Thoracic aorta (tissue), 2 donors: ENCODE results near the gene TLL1. TPM values are rescaled to one million over a fixed set of nuclear protein-coding genes. Genes with fewer than 3 reads are reported as not detected.

Experiments used
- ATAC-seq: fragments of 150-250 bp; one replicate; pipeline ENCODE4 v1.8.0; 2017; ENCODE audit warnings: low read depth; ENCODE audit not compliant: insufficient number of reproducible peaks, low FRiP score
- DNase-seq: peaks from one replicate; pipeline ENCODE4 v3.0.0-alpha.2; 2020; ENCODE audit warnings: low spot score
- H3K27ac ChIP-seq, 2 donors: fragments of 200-600 bp; sonication (generic); 1 replicate in 1 of 2; 2 replicates in 1 of 2; pipeline ENCODE4 v1.5.1; 2016; ENCODE audit warnings: mild to moderate bottlenecking in 2 of 2, moderate library complexity in 2 of 2
- H3K27me3 ChIP-seq: fragments of 200-600 bp; sonication (generic); replicated peaks from 2 replicates; pipeline ENCODE4 v1.6.0; 2016; ENCODE audit warnings: mild to moderate bottlenecking; ENCODE audit not compliant: insufficient read depth
- H3K36me3 ChIP-seq: fragments of 200-600 bp; sonication (generic); one replicate; pipeline ENCODE4 v1.5.1; 2016
- H3K4me1 ChIP-seq, 2 donors: fragments of 200-600 bp; sonication (generic); 1 replicate in 1 of 2; 2 replicates in 1 of 2; pipeline versions ENCODE4 v1.5.1 to v1.6.0; 2016; ENCODE audit warnings: low read depth in 2 of 2, mild to moderate bottlenecking in 1 of 2; ENCODE audit not compliant: control insufficient read depth in 1 of 2
- H3K4me3 ChIP-seq: fragments of 200-600 bp; sonication (generic); 2 replicates; pipeline ENCODE4 v1.5.1; 2016; ENCODE audit warnings: mild to moderate bottlenecking
- H3K9me3 ChIP-seq: fragments of 200-600 bp; sonication (generic); 2 replicates; pipeline ENCODE4 v1.5.1; 2016
- CTCF ChIP-seq: fragments of 200-600 bp; sonication (generic); IDR thresholded peaks from one replicate; pipeline ENCODE4 v1.5.1; 2019; ENCODE audit warnings: antibody characterized with exemption
- total RNA-seq, 2 donors: library from RNA; depleted of rRNA; stranded (reverse); fragments of >200 nt; gene quantifications; one replicate each; pipeline versions ENCODE4 v1.1.0 to v1.2.3, GENCODE V29; 2016

TLL1 gene
- total RNA-seq, 2 donors from 2014 or later = 3.7 to 10.6 TPM

GRCh38 chr4:165971933-165972332, 98.9 kb downstream of the TLL1 start:
- Histone ChIP-seq H3K4me3 (no peak overlapping the region), H3K4me1 (no peaks in the 10 kb centered on the region), H3K27ac (no peak overlapping the region), H3K36me3 (no peaks in the 10 kb centered on the region), H3K9me3 (no peaks in the 10 kb centered on the region), H3K27me3 (no peaks in the 10 kb centered on the region)
- DNase-seq (no peak), ATAC-seq (no peak)
- TF ChIP-seq CTCF = no peak

- no peak overlapping the region for H3K27ac ChIP-seq
- H3K4me3 ChIP-seq = no peak overlapping the region
- no peaks in the 10 kb centered on the region for H3K4me1 ChIP-seq
- DNase-seq = no peak
- no peak for ATAC-seq
- no peak for TF ChIP-seq CTCF
- H3K27me3 ChIP-seq = no peaks in the 10 kb centered on the region
- no peaks in the 10 kb centered on the region for H3K36me3 ChIP-seq
- no peaks in the 10 kb centered on the region for H3K9me3 ChIP-seq
Observed at GRCh38 chr4:165972747-165973146, 99.7 kb downstream of the TLL1 start.

- Histone ChIP-seq H3K36me3 (no peaks in the 10 kb centered on the region), H3K27me3 (no peaks in the 10 kb centered on the region), H3K4me3 (no peak overlapping the region), H3K27ac (no peak overlapping the region), H3K4me1 (no peaks in the 10 kb centered on the region), H3K9me3 (no peaks in the 10 kb centered on the region)
- ATAC-seq (no peak), DNase-seq (no peak)
- no peak for TF ChIP-seq CTCF
Observed at GRCh38 chr4:165982934-165983333, 109.9 kb downstream of the TLL1 start.

- no peak for ATAC-seq
- no peak overlapping the region for H3K27ac ChIP-seq
Observed at GRCh38 chr4:165986956-165987698, 114.1 kb downstream of the TLL1 start.

More at GRCh38 chr4:165986956-165987698, 114.1 kb downstream of the TLL1 start:
- no peaks in the 10 kb centered on the region for H3K27me3 ChIP-seq
- no peaks in the 10 kb centered on the region for H3K9me3 ChIP-seq
- DNase-seq = no peak
- no peak overlapping the region for H3K4me3 ChIP-seq
- no peaks in the 10 kb centered on the region for H3K4me1 ChIP-seq
- no peaks in the 10 kb centered on the region for H3K36me3 ChIP-seq
- TF ChIP-seq CTCF = no peak
